Measurements from ENCODE around the gene PRIM1. TPM values are rescaled to one million over a fixed set of nuclear protein-coding genes. Genes with fewer than 3 reads are reported as not detected.

The PRIM1 gene
- total RNA-seq, 1 experiment from 2014 or later, result 26.3 TPM

GRCh38 chr12:56725723-56726102 lies 26.4 kb downstream of the PRIM1 start:
- no peaks in the 10 kb centered on the region for H3K9me2 ChIP-seq (replicated peaks; ENCODE audit: insufficient read depth, low read length)
- peaks cover 42% of the 10 kb centered on the region for H3K4me1 ChIP-seq (ENCODE audit: low read length)
- peak overlapping the region; percentile 93 for H3K4me3 ChIP-seq (ENCODE audit: low read length)
- H3K9me3 ChIP-seq (ENCODE audit: low read length), result no peaks in the 10 kb centered on the region
- H3K36me3 ChIP-seq (ENCODE audit: insufficient read depth, low read length), result peaks cover 43% of the 10 kb centered on the region
- no peak overlapping the region for H2AFZ ChIP-seq (ENCODE audit: low read length)
- H3K27ac ChIP-seq (ENCODE audit: low read length), result peak overlapping the region; percentile 95
- H3K9ac ChIP-seq (ENCODE audit: low read length), result peak overlapping the region; percentile 98
- H3K4me2 ChIP-seq (ENCODE audit: low read depth, low read length, poor library complexity, severe bottlenecking), result peak overlapping the region; percentile 77
- H4K20me1 ChIP-seq (ENCODE audit: insufficient read depth, low read depth, low read length), result peaks cover 39% of the 10 kb centered on the region
- H3K27me3 ChIP-seq (ENCODE audit: low read length), result no peaks in the 10 kb centered on the region
- peak; percentile 55 for DNase-seq
- peaks cover 44% of the 10 kb centered on the region for H3K79me2 ChIP-seq (ENCODE audit: low read length)

GRCh38 chr12:56724972-56725722 lies 27.0 kb downstream of the PRIM1 start, which contains the start of gene NACA:
Gene NACA (minus strand): TSS chr12:56725299. CDS start chr12:56724521, 778 bp downstream.
- DNase-seq, result peak; percentile 99
- peaks cover 48% of the 10 kb centered on the region for H3K4me1 ChIP-seq (ENCODE audit: low read length)
- no peaks in the 10 kb centered on the region for H3K9me2 ChIP-seq (replicated peaks; ENCODE audit: insufficient read depth, low read length)
- H3K9ac ChIP-seq (ENCODE audit: low read length), result peak within 1 kb of the TSS; percentile 98
- H3K36me3 ChIP-seq (ENCODE audit: insufficient read depth, low read length), result peaks cover 49% of the 10 kb centered on the region
- no peaks in the 10 kb centered on the region for H3K27me3 ChIP-seq (ENCODE audit: low read length)
- H2AFZ ChIP-seq (ENCODE audit: low read length), result no peak within 1 kb of the TSS
- peaks cover 45% of the 10 kb centered on the region for H4K20me1 ChIP-seq (ENCODE audit: insufficient read depth, low read depth, low read length)
- H3K27ac ChIP-seq (ENCODE audit: low read length), result peak within 1 kb of the TSS; percentile 95
- H3K4me3 ChIP-seq (ENCODE audit: low read length), result peak within 1 kb of the TSS; percentile 93
- H3K9me3 ChIP-seq (ENCODE audit: low read length), result no peaks in the 10 kb centered on the region
- peaks cover 49% of the 10 kb centered on the region for H3K79me2 ChIP-seq (ENCODE audit: low read length)
- H3K4me2 ChIP-seq (ENCODE audit: low read depth, low read length, poor library complexity, severe bottlenecking), result peak within 1 kb of the TSS; percentile 77

- Histone ChIP-seq H3K27ac (ENCODE audit: low read length) (peak overlapping the region; percentile 95), H3K4me1 (ENCODE audit: low read length) (peaks cover 53% of the 10 kb centered on the region), H2AFZ (ENCODE audit: low read length) (no peak overlapping the region), H3K9me2 (replicated peaks; ENCODE audit: insufficient read depth, low read length) (no peaks in the 10 kb centered on the region), H3K4me2 (ENCODE audit: low read depth, low read length, poor library complexity, severe bottlenecking) (peak overlapping the region; percentile 77), H3K4me3 (ENCODE audit: low read length) (peak overlapping the region; percentile 93), H3K27me3 (ENCODE audit: low read length) (no peaks in the 10 kb centered on the region), H3K36me3 (ENCODE audit: insufficient read depth, low read length) (peaks cover 50% of the 10 kb centered on the region), H3K79me2 (ENCODE audit: low read length) (peaks cover 55% of the 10 kb centered on the region), H3K9me3 (ENCODE audit: low read length) (no peaks in the 10 kb centered on the region), H4K20me1 (ENCODE audit: insufficient read depth, low read depth, low read length) (peaks cover 50% of the 10 kb centered on the region), H3K9ac (ENCODE audit: low read length) (peak overlapping the region; percentile 98)
- no peak for DNase-seq
Measured at GRCh38 chr12:56724701-56724971, 27.5 kb downstream of the PRIM1 start.

- DNase-seq, result no peak
- no peaks in the 10 kb centered on the region for H3K9me3 ChIP-seq (ENCODE audit: low read length)
- peaks cover 60% of the 10 kb centered on the region for H3K79me2 ChIP-seq (ENCODE audit: low read length)
- H3K27ac ChIP-seq (ENCODE audit: low read length), result peak overlapping the region; percentile 95
- H3K4me1 ChIP-seq (ENCODE audit: low read length), result peaks cover 58% of the 10 kb centered on the region
- H2AFZ ChIP-seq (ENCODE audit: low read length), result no peak overlapping the region
- no peaks in the 10 kb centered on the region for H3K9me2 ChIP-seq (replicated peaks; ENCODE audit: insufficient read depth, low read length)
- peaks cover 56% of the 10 kb centered on the region for H4K20me1 ChIP-seq (ENCODE audit: insufficient read depth, low read depth, low read length)
- H3K36me3 ChIP-seq (ENCODE audit: insufficient read depth, low read length), result peaks cover 56% of the 10 kb centered on the region
- H3K9ac ChIP-seq (ENCODE audit: low read length), result peak overlapping the region; percentile 98
- no peaks in the 10 kb centered on the region for H3K27me3 ChIP-seq (ENCODE audit: low read length)
- H3K4me3 ChIP-seq (ENCODE audit: low read length), result peak overlapping the region; percentile 93
- H3K4me2 ChIP-seq (ENCODE audit: low read depth, low read length, poor library complexity, severe bottlenecking), result peak overlapping the region; percentile 77
Measured at GRCh38 chr12:56723889-56724700, 28.0 kb downstream of the PRIM1 start.

- peak overlapping the region; percentile 93 for H3K4me3 ChIP-seq (ENCODE audit: low read length)
- H3K27ac ChIP-seq (ENCODE audit: low read length), result peak overlapping the region; percentile 95; the same call in 1 of the 2 replicates
- peaks cover 65% of the 10 kb centered on the region for H3K79me2 ChIP-seq (ENCODE audit: low read length)
- H4K20me1 ChIP-seq (ENCODE audit: insufficient read depth, low read depth, low read length), result peaks cover 63% of the 10 kb centered on the region
- no peaks in the 10 kb centered on the region for H3K9me2 ChIP-seq (replicated peaks; ENCODE audit: insufficient read depth, low read length)
- no peaks in the 10 kb centered on the region for H3K9me3 ChIP-seq (ENCODE audit: low read length)
- DNase-seq, result no peak
- peaks cover 66% of the 10 kb centered on the region for H3K4me1 ChIP-seq (ENCODE audit: low read length)
- peak overlapping the region; percentile 98 for H3K9ac ChIP-seq (ENCODE audit: low read length)
- H3K27me3 ChIP-seq (ENCODE audit: low read length), result no peaks in the 10 kb centered on the region
- H3K4me2 ChIP-seq (ENCODE audit: low read depth, low read length, poor library complexity, severe bottlenecking), result peak overlapping the region; percentile 77
- no peak overlapping the region for H2AFZ ChIP-seq (ENCODE audit: low read length)
- peaks cover 57% of the 10 kb centered on the region for H3K36me3 ChIP-seq (ENCODE audit: insufficient read depth, low read length)
Measured at GRCh38 chr12:56723352-56723751, 28.8 kb downstream of the PRIM1 start.

- peaks cover 66% of the 10 kb centered on the region for H4K20me1 ChIP-seq (ENCODE audit: insufficient read depth, low read depth, low read length)
- no peaks in the 10 kb centered on the region for H3K9me2 ChIP-seq (replicated peaks; ENCODE audit: insufficient read depth, low read length)
- H3K9me3 ChIP-seq (ENCODE audit: low read length), result no peaks in the 10 kb centered on the region
- peak overlapping the region; percentile 93 for H3K4me3 ChIP-seq (ENCODE audit: low read length)
- peaks cover 65% of the 10 kb centered on the region for H3K79me2 ChIP-seq (ENCODE audit: low read length)
- no peak overlapping the region for H2AFZ ChIP-seq (ENCODE audit: low read length)
- peaks cover 57% of the 10 kb centered on the region for H3K36me3 ChIP-seq (ENCODE audit: insufficient read depth, low read length)
- peaks cover 70% of the 10 kb centered on the region for H3K4me1 ChIP-seq (ENCODE audit: low read length)
- no peaks in the 10 kb centered on the region for H3K27me3 ChIP-seq (ENCODE audit: low read length)
- DNase-seq, result no peak
- peak overlapping the region; percentile 98; the same call in 1 of the 2 replicates for H3K9ac ChIP-seq (ENCODE audit: low read length)
- H3K27ac ChIP-seq (ENCODE audit: low read length), result peak overlapping the region; percentile 95; the same call in 1 of the 2 replicates
- H3K4me2 ChIP-seq (ENCODE audit: low read depth, low read length, poor library complexity, severe bottlenecking), result peak overlapping the region; percentile 77
Measured at GRCh38 chr12:56722832-56723231, 29.3 kb downstream of the PRIM1 start.

GRCh38 chr12:56721721-56722120 lies 30.4 kb downstream of the PRIM1 start:
- Histone ChIP-seq H2AFZ (ENCODE audit: low read length) (no peak overlapping the region), H3K79me2 (ENCODE audit: low read length) (peaks cover 65% of the 10 kb centered on the region), H3K4me1 (ENCODE audit: low read length) (peaks cover 80% of the 10 kb centered on the region), H3K9me2 (replicated peaks; ENCODE audit: insufficient read depth, low read length) (no peaks in the 10 kb centered on the region), H3K9ac (ENCODE audit: low read length) (no peak overlapping the region; the same call in 1 of the 2 replicates), H3K4me3 (ENCODE audit: low read length) (peak overlapping the region; percentile 93; the same call in 1 of the 2 replicates), H3K9me3 (ENCODE audit: low read length) (no peaks in the 10 kb centered on the region), H3K27me3 (ENCODE audit: low read length) (no peaks in the 10 kb centered on the region), H3K36me3 (ENCODE audit: insufficient read depth, low read length) (peaks cover 57% of the 10 kb centered on the region), H3K27ac (ENCODE audit: low read length) (peak overlapping the region; percentile 74; the same call in 1 of the 2 replicates), H4K20me1 (ENCODE audit: insufficient read depth, low read depth, low read length) (peaks cover 73% of the 10 kb centered on the region), H3K4me2 (ENCODE audit: low read depth, low read length, poor library complexity, severe bottlenecking) (peak overlapping the region; percentile 77)
- DNase-seq, result no peak

- Histone ChIP-seq H3K36me3 (ENCODE audit: insufficient read depth, low read length) (peaks cover 57% of the 10 kb centered on the region), H3K9me3 (ENCODE audit: low read length) (no peaks in the 10 kb centered on the region), H3K27me3 (ENCODE audit: low read length) (no peaks in the 10 kb centered on the region), H3K9me2 (replicated peaks; ENCODE audit: insufficient read depth, low read length) (no peaks in the 10 kb centered on the region), H3K4me2 (ENCODE audit: low read depth, low read length, poor library complexity, severe bottlenecking) (peak overlapping the region; percentile 77), H3K27ac (ENCODE audit: low read length) (peak overlapping the region; percentile 74; the same call in 1 of the 2 replicates), H3K9ac (ENCODE audit: low read length) (peak overlapping the region; percentile 13), H3K4me1 (ENCODE audit: low read length) (peaks cover 84% of the 10 kb centered on the region), H2AFZ (ENCODE audit: low read length) (no peak overlapping the region), H3K4me3 (ENCODE audit: low read length) (no peak overlapping the region; the same call in 1 of the 2 replicates), H4K20me1 (ENCODE audit: insufficient read depth, low read depth, low read length) (peaks cover 77% of the 10 kb centered on the region), H3K79me2 (ENCODE audit: low read length) (peaks cover 65% of the 10 kb centered on the region)
- no peak for DNase-seq
Measured at GRCh38 chr12:56721216-56721615, 30.9 kb downstream of the PRIM1 start.

Data from Karpas-422 (cell line).